ENCODE measurements around the gene ALDH1L2.
"Not testable (repeated sequence)": the region's sequence is repeated elsewhere in the genome, so short reads cannot be mapped to it uniquely, and the experiment has no call there.

The ALDH1L2 gene

GRCh38 chr12:105030820-105031807 is 53.1 kb downstream of the ALDH1L2 start:
- no peak for DNase-seq

DNA sequence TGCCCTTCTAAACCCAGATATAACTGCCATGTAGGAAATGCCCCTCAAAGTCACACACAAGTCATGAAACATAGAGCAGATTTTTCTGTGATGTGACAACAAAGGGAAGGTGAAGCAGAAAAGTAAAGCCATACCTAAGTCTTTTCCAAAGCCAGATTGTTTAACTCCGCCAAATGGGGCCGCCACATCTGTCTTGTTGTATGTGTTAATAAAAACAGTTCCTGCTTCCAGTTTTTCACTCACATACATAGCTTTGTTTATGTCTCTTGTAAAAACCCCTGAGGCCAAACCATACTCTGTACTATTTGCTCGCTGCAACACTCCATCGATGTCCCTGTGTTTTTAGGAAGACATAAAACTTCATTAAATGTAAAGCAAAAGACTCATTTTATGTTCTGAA is 57.8 kb downstream of the ALDH1L2 start:
- no peak for DNase-seq

- no peak for DNase-seq
Observed at GRCh38 chr12:105025890-105026289, 58.4 kb downstream of the ALDH1L2 start.

DNA sequence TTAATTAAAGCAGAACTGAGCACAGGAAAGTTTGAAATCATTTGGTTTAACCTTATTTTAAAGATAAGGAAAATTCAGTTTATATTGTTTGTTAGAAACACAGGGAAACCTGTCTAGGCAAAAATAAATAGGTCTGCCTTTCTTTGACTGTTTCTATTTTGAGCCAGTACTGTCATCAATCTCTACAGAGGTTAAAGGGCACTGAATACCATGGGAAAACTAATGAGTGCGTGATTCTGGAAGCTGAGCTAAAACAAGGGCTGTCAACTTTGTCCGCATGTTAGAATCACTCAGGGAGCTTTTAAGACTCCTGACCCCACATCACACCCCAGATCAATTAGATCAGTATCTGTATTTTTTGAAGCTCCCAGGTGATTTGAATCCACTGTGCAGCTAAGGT is 59.3 kb downstream of the ALDH1L2 start:
- no peak for DNase-seq

- no peak for DNase-seq
Observed at GRCh38 chr12:105020241-105020962, 63.9 kb downstream of the ALDH1L2 start.

DNA sequence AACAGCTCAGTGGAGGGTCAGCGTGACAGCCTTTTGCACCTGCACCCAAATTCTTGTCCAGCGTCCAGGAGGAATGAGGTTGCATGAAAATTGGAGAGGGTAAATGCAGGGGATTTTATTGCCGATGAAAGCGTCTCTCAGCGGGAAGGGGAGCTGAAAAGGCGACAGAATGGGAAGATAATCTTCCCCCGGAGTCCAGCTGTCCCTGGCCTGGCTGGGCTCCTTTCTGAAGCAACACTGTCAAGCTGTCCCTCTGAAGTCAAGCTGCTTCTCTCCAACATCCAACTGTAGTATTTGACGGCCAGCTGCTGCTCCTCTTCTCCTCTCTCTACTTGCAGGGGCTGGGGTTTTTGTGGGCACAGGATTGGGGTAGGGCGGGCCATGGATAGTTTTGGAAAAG is 65.5 kb downstream of the ALDH1L2 start:
- no peak for DNase-seq

DNA sequence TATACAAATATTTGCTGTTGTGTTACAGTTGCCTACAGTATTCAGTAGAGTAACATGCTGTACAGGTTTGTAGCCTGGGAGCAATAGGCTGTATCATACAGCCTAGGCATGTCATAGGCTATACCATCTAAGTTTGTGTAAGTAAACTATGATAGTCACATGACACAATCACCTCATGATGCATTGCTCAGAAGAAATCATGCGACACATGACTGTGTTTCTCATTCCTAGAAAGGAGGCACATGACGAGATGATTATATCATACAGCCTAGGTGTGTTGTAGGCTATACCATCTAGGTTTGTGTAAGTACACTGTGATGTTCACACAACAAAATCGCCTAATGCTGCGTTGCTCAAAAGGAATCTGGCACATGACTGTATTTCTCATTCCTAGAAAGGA is 66.2 kb downstream of the ALDH1L2 start:
- no peak for DNase-seq

- no peak for DNase-seq
Observed at GRCh38 chr12:105015543-105015942, 68.7 kb downstream of the ALDH1L2 start.

DNA sequence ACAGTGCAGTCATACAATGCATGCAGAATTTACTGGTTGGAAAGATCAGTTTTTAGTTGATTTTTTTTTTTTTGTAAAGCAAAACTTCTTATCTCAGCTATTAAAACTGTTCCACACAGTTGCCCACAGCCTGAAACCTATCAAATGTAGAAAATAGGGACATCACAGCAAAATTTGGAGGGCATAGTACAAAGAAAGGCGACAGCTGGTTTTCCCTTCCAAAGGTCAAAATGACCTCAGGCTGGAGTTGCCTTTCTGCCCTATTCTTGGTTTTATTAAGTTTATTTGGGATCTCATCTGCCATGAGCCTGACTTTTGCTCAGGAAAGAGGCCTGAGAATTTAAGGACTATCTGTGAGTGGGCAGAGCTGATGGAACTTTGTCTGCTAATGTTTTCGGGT is 69.7 kb downstream of the ALDH1L2 start:
- no peak for DNase-seq

DNA sequence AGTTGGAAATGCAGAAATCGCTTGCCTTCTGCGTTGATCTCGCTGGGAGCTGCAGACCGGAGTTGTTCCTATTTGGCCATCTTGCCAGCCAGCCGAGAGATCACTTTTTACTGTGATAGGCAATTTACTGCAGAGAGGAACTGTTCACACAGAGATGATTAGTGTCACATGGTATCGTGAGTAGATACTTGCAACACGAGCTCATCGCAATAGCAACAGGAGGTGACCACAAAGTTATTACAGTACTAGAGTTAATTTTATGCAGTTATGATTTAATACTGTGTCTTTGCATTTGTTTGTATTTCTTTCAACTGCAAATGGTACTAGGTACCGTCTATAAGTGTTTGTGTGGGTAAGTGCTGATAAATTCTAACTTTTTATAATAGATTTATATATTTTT is 70.4 kb downstream of the ALDH1L2 start:
- no peak for DNase-seq

DNA sequence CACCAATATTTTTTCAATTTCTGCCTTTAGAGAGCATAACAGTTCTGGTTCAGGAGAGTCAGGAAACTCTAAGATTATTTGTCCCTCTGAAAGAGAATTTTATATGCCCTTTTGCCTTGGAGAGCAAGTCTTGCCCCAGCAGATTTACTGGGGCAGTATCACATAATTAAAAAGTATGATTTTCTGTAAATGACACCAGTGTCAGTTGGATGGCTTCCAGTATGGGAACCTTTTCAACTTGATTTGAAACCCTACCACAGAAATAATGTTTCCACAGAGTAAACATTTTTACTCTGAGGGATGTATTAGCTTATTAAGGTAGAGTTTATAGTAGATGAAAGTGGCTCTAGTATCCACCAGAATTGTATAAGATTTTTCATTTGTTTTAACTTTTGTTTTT is 82.8 kb downstream of the ALDH1L2 start:
- DNase-seq = no peak

DNA sequence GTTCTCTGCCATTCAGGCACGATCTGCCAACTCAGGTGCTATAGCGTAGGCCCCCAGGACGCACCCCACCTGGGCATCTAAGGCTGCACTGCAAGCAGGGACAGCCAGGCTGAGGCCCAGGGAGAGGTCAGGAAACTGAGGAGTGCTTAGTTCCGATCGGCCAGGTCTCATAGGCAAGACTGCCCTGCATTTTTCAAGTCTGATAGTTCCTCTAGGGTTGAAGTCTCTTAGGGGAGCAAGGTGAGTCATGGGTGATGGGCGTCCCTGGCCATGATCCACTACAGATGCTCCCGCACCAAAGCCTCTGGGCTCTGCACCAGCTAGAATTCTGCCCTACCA is 84.9 kb downstream of the ALDH1L2 start:
- DNase-seq = peak in 1 of 2 experiments; percentile 23

GRCh38 chr12:104998423-104999346 is 85.6 kb downstream of the ALDH1L2 start:
- DNase-seq = peak; percentile 71 to 82

- no peak for DNase-seq
Observed at GRCh38 chr12:104997541-104997940, 86.7 kb downstream of the ALDH1L2 start.

DNA sequence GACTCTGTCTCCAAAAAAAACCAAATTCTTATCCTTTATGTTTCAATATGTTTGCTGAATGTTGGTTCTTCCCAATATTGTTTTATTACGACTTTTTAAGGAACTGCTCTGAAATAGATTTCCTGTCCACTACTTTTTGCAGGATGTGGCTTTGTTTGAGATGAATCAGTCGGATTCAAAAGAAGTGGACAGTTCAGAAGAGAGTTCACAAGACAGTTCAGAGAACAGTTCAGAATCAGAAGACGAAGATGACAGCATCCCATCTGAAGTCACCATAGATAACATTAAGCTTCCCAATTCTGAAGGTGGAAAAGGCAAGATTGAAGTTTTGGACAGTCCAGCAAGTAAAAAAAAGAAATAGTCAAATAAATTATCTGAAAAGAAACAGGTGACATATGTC is 89.9 kb downstream of the ALDH1L2 start:
- DNase-seq = no peak

GRCh38 chr12:104991565-104992128 is 92.6 kb downstream of the ALDH1L2 start:
- DNase-seq = no peak

- DNase-seq = no peak
Observed at GRCh38 chr12:104990950-104991349, 93.3 kb downstream of the ALDH1L2 start.

GRCh38 chr12:104986022-104986941 is 98.0 kb downstream of the ALDH1L2 start, which contains the start of gene NOPCHAP1:
NOPCHAP1 (plus strand) TSS chr12:104986316; CDS start chr12:104986353, 37 bp downstream.
- peak; percentile 88 to 91 for DNase-seq

- peak; percentile 49 to 60 for DNase-seq
Observed at GRCh38 chr12:104985206-104985605, 99.1 kb downstream of the ALDH1L2 start.

DNA sequence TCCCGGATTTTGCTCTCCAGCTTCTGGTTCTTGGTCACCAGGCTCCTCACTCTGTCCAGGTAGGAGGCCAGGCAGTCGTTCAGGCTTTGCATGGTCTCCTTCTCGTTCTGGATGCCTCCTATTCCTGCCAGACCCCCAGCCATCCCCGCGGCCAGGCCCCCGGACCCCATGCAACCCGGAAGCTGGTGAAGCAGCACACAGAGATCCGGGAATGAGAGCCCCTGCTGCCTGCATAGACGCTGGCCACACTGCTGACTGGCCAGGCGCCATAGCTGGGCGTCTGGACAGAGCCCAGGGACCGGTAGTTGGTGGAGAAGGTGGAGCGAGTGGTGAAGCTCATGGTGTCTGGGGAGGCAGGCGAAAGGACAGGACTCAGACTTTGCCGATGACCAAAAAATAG is 106.6 kb downstream of the ALDH1L2 start:
- not testable (repeated sequence) for DNase-seq

DNA sequence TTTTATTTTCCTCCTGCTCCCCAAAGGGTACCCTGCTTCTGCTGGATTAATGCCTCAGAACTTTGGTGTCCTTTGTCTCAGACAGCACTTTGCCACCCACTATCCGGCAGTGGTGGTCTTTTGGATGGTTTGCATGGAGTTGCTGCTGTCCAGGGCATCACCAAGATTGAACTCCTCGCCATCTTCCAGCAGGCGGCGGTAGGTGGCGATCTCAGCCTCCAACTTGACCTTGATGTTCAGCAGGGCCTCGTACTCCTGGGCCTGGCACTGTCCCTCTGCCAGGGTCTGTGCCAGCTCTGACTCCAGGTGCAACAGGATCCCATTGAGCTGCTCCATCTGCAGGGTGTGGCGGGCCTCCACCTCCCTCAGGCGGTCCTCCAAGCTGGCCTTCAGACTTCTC is 107.6 kb downstream of the ALDH1L2 start:
- no peak for DNase-seq

Data from SHP77 (cell line).